Type B pancreatic cell (in vitro differentiated cells): ENCODE results near the gene THADA. TPM values are rescaled to one million over a fixed set of nuclear protein-coding genes. Genes with fewer than 3 reads are reported as not detected.

ENCODE experiments used
- DNase-seq: peaks from one replicate; pipeline ENCODE4 v3.0.0; 2021; ENCODE audit warnings: mixed read lengths; ENCODE audit not compliant: unreplicated experiment; ENCODE audit errors: extremely low spot score
- H3K27ac Mint-ChIP-seq: 2 replicates; pipeline ENCODE4 v1.8.0; 2021; ENCODE audit warnings: mild to moderate bottlenecking, mixed read lengths
- H3K27me3 Mint-ChIP-seq: 2 replicates; pipeline ENCODE4 v1.8.0; 2021; ENCODE audit warnings: mixed read lengths
- H3K36me3 Mint-ChIP-seq: 2 replicates; pipeline ENCODE4 v1.8.0; 2021; ENCODE audit warnings: mixed read lengths
- H3K4me1 Mint-ChIP-seq: one replicate; pipeline ENCODE4 v1.8.0; 2021; ENCODE audit warnings: mixed read lengths; ENCODE audit not compliant: unreplicated experiment
- H3K4me3 Mint-ChIP-seq: 2 replicates; pipeline ENCODE4 v1.8.0; 2021; ENCODE audit warnings: mild to moderate bottlenecking, mixed read lengths
- H3K9me3 Mint-ChIP-seq: 2 replicates; pipeline ENCODE4 v1.8.0; 2021; ENCODE audit warnings: mixed read lengths
- CTCF ChIP-seq: fragments of 200-600 bp; sonication (generic); conservative IDR thresholded peaks from 2 replicates; pipeline ENCODE4 v1.5.0; 2021; ENCODE audit warnings: antibody characterized with exemption, mild to moderate bottlenecking
- total RNA-seq: library from RNA; stranded (reverse); gene quantifications from 2 replicates; pipeline ENCODE4 v1.2.1, GENCODE V29; 2021; ENCODE audit warnings: low replicate concordance

The THADA gene
- total RNA-seq, 1 donor from 2014 or later: 35.6 TPM

DNA sequence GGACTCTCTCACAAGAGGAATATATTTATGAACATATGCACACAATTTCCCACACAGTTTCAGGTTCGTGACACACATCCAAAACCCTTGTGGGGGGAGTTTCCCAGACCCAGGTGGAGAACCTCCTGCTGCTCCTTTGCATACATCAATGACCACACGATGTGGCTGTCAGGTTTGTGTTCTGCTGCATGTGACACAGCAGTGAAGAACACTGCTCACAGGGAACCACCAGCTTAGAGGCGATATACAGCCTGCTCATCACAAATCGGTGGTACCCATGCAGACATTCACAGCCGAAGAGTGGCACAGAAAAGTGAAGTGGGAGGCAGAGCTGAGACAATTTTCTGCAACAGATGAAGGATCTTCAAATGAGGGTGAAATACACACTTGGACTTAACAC, 193.8 kb downstream of the THADA start:
- Mint-ChIP-seq H3K4me1 (peaks cover 48% of the 10 kb centered on the region), H3K27ac (peak overlapping the region; percentile 57), H3K27me3 (no peaks in the 10 kb centered on the region), H3K9me3 (peaks cover 5% of the 10 kb centered on the region), H3K36me3 (peaks cover 20% of the 10 kb centered on the region), H3K4me3 (no peak overlapping the region)
- TF ChIP-seq CTCF: no peak
- DNase-seq: no peak

DNA sequence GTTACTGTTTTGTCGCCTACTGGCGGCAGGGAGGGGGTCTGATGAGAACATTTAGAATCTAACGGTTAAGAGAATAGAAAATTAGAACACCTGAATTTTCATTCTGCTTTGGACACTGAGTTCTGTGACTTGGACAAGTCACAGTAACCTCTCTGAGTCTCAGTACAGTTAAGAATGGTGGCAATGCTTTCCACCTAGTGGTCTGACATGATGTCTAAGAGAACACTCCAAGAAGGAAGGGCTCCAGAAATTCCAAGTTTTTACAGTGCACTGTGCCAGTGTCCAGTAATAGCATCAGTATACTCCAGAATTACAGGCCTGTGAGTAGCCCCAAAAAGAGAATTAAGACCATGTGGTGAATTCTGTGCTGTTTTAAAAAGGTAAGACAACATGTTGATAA, 195.3 kb downstream of the THADA start:
- peaks cover 20% of the 10 kb centered on the region for H3K36me3 Mint-ChIP-seq
- H3K27ac Mint-ChIP-seq: peak overlapping the region; percentile 24
- peak; percentile 24 for TF ChIP-seq CTCF
- peaks cover 5% of the 10 kb centered on the region for H3K9me3 Mint-ChIP-seq
- no peak for DNase-seq
- H3K4me1 Mint-ChIP-seq: peaks cover 33% of the 10 kb centered on the region
- H3K27me3 Mint-ChIP-seq: no peaks in the 10 kb centered on the region
- no peak overlapping the region for H3K4me3 Mint-ChIP-seq

GRCh38 chr2:43399515-43400264, 196.1 kb downstream of the THADA start:
- Mint-ChIP-seq H3K27me3 (no peaks in the 10 kb centered on the region), H3K4me3 (no peak overlapping the region), H3K27ac (peak overlapping the region; percentile 94), H3K9me3 (peaks cover 5% of the 10 kb centered on the region), H3K36me3 (peaks cover 25% of the 10 kb centered on the region), H3K4me1 (peaks cover 27% of the 10 kb centered on the region)
- TF ChIP-seq CTCF: no peak
- no peak for DNase-seq

DNA sequence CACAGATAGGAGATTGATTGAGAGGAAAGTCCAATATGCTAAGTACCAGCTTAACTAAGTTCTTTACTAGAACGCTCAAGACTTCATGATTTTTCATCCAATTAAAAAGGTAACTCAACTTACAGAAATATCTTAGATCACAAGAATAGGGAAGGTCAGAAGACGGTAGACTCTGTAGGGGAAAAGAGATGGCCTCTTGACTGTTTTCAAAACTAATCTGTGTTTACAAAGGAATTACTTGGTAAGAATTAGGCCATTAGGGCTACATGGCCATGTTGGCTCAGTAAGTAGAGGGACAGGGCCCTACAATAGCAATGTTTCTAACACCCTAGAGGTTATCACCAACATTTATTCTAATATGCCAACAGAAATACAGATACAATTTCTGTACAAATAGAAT, 196.7 kb downstream of the THADA start:
- Mint-ChIP-seq H3K36me3 (peaks cover 21% of the 10 kb centered on the region), H3K4me3 (no peak overlapping the region), H3K27ac (peak overlapping the region; percentile 94), H3K27me3 (no peaks in the 10 kb centered on the region), H3K9me3 (peaks cover 5% of the 10 kb centered on the region), H3K4me1 (peaks cover 22% of the 10 kb centered on the region)
- TF ChIP-seq CTCF: no peak
- no peak for DNase-seq

- Mint-ChIP-seq H3K27me3 (no peaks in the 10 kb centered on the region), H3K9me3 (peaks cover 5% of the 10 kb centered on the region), H3K4me1 (peaks cover 22% of the 10 kb centered on the region), H3K27ac (peak overlapping the region; percentile 94), H3K4me3 (peak overlapping the region; percentile 68), H3K36me3 (peaks cover 24% of the 10 kb centered on the region)
- TF ChIP-seq CTCF: no peak
- no peak for DNase-seq
Measured at GRCh38 chr2:43397821-43398220, 198.0 kb downstream of the THADA start.
